Superior temporal gyrus (tissue), 1 donor: Measurements from ENCODE around the gene EIF2D.
A peak's percentile ranks its signal among the peaks of the same experiment; 100 is the strongest.
"Not testable (repeated sequence)": the region's sequence is repeated elsewhere in the genome, so short reads cannot be mapped to it uniquely, and the experiment has no call there.

Source experiments
- DNase-seq: peaks from one replicate; pipeline ENCODE4 v3.0.0-alpha.2; 2016; ENCODE audit errors: extremely low spot score

EIF2D gene

DNA sequence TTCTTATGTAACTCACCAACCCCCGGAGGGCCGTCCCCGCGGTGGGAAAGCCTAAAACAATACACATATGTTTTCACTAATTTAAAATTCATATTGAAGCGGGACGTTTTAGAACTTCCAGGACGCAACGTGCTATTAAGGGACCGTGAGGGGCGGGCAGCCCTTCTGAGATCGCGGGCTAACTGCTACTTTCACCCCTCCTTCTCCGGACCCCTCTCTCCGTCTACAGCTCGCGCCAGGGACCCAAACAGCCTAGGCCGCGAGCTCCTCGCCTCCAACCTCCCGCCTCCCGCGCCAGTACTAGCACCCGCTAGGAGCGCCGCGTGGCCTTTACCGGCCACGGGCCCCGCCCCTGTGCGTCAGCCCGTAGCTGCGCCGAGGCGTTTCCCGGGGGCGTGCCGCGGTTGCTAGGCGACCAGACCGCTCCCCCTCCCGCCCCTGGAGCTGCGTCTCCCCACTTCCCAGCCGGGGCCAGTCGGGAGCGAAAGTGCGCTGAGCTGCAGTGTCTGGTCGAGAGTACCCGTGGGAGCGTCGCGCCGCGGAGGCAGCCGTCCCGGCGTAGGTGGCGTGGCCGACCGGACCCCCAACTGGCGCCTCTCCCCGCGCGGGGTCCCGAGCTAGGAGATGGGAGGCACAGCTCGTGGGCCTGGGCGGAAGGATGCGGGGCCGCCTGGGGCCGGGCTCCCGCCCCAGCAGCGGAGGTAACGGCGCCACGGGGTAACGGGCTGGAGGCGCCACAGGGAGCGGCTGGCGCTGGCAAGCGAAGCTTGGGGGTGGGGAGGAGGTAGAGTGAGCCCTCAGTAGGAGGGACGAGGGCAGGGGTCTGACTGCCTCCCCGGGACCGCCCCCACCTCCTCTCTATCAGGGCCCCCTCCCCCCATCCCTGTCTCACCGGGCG, 23.1 kb upstream of the EIF2D start, which contains the start of gene DYRK3:
Gene DYRK3 (plus strand): TSS at position 457 of the 898 bp plus-strand sequence. CDS start 168 bp downstream, at position 625.
- DNase-seq, result peak; percentile 84

DNA sequence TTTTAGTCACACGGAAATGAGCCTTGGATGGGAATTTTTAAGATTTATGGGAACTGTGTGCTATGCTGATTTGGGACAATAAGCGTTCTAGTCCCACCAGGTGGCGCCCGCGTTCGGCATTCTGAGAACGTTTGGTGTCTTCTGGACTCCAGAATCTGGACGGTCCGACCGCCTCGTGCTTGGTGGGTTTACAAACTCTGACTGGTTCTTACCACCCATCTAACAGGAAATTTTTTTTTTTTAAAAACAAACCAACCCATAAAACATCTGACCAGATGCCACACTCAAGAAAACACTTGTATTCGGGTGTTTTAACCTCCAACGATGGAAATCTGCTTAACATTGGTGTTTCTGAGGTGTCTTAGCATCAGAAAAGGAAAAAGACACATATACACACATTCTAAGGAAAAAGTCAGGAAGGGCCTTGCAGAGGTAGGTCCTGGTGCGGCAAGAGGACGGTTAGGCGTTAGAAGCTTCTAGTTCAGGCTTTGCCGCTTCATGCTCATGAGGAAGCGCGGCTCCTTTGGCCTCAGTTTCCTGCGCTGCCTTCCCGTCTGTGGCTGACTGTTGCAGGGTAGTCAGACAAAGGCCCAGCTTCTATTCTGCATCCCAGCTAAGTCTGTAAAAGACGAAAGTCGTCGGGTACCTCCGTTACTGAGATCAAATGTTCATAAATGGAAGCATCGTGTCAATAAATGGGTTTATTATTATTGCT, 22.3 kb upstream of the EIF2D start:
- DNase-seq, result peak; percentile 98

DNA sequence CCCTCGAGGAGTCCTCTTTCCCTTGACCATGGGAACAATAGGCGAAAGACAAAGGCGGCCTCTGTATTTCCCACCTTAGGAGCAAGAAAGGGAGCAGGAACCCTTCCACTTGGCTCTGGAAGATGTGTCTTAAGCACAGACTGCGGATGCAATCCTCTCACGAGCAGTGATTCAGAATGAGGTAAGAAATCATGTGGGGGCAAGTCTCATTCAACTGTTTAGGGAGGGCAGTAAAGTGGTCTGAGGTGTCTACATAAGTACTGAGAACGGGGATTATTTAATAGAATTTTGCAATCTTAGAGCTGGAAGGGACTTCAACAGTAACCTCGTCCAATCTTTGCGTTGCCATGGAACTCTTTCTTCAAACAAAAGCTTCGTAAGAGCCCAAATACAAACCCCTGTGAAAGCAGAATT, 21.4 kb upstream of the EIF2D start:
- no peak for DNase-seq

DNA sequence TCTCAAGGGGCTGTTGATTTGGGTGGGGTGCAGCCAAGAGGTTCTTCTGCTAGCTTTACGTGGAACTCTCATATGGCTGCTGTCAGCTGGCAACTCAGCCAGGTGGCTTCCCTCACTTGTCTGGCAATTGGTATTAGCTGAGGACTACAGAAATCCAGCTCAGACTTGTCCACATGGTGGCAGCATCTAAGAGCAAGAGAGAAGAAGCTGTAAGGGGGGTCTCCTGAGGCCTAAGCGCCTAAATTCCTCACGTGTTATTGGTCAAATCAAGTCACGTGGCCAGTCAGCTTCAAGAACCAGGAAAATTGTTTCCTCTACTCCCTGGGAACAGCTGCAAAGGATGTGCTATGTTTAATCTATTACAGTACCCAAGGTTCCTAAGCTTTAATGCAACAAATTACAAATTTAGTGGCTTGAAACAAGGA, 18.8 kb upstream of the EIF2D start:
- no peak for DNase-seq

DNA sequence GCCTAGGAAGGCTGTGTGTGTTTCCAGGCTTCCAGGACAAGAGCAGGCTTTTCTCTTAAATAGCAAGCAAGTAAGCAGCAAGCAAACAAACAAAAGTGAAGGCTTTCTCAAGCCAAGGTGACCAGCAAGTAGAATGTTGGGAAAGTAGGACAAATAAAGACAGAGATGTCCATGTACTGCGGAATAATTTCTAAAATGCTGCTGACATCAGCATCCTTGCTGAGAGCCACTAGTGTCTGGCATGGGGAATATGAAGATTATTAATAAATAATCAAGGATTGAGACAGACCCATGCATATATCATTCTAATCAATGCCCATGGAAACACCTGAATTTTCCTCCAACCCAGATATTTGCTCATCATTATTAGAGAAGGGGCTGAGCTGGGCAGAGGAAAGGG, 16.7 kb upstream of the EIF2D start:
- DNase-seq, result no peak

DNA sequence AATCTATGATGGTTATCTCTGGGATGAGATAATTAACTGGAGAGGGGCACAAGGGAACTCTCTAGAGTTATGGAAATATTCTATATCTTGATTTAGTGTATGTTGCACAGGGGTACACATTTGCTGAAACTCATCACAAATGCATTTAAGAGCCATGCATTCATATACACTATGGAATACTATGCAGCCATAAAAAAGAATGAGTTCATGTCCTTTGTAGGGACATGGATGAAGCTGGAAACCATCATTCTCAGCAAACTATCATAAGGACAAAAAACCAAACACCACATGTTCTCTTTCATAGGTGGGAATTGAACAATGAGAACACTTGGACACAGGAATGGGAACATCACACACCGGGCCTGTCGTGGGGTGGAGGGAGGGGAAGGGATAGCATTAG, 14.1 kb upstream of the EIF2D start:
- not testable (repeated sequence) for DNase-seq

DNA sequence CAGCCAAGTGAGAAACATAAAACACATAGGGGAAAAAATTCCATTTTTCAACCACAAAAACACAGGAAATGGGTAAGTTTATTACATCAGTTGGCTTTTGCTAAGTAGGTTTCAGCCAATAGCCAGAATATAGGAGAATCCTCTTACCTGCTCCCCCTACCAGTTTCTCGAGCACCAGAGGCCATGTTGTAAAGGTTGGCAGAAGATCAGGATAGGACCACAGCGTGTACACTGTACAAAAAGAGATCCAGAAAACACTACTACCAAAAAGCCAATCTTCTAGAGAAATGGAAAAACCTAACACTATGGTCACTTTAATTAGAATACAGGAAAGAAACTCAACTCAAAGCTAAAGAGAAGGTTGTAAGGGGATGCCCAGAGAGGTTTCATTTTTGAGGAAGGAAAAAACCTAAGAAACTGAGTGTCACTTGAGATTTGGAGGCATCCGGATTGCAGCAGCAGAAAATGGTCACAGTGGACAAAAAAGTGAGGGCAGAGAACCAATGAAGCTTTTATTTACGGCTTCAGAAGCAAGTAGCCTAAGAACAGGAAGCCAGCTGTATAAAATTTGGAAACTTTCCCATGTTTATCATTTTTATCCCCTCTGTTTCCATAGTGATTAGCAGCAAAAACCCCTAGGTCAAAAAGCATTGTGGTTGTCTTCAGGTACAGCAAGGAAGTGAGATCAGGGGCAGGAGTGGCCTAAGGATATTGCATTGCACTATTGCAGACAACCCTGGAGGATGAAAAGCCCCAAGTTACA, 2.9 kb downstream of the EIF2D start:
- DNase-seq, result no peak

DNA sequence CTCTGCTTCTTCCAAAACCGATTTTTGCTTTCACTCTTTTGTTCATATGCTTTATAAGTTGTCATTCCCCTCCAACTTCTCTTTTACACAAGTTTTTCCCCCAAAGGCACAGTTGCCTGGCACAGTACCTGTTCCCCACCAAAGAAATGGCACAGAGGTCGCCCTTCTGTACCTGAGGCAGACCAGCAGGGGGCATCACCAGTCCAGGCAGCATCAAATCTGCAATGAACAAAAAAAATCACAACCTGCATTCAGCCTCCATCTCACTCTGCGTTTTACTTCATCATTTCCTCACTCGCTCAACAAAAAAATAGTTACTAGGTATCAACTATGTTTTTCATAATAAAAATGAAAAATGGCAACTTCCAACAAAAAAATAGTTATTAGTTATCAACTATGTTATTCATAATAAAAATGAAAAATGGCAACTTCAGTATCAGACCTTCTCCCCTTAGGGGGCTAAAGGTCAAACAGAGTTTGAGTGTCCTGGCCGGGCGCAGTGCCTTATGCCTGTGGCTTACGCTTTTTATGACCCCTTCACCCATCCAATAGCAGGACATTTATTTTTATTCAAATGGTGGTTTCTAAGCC, 4.1 kb downstream of the EIF2D start:
- no peak for DNase-seq

DNA sequence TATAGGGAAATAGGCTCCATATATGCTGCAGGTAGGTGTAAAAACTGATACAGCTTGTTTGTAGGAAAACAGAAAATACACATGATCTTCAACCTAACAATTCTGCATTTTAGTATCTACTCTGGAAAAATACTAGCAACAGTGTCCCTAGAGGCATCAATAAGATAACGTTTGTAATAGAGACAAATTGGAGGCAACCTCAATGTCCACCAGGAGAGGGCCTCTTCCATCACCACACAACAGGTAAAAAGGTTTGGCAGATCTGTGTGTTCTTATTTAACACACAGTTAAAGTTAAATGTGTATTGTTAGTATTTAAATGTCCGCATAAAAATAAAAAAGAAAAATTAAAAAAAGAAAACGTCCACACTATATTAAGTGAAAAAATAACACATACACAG, 5.4 kb downstream of the EIF2D start:
- DNase-seq, result no peak

DNA sequence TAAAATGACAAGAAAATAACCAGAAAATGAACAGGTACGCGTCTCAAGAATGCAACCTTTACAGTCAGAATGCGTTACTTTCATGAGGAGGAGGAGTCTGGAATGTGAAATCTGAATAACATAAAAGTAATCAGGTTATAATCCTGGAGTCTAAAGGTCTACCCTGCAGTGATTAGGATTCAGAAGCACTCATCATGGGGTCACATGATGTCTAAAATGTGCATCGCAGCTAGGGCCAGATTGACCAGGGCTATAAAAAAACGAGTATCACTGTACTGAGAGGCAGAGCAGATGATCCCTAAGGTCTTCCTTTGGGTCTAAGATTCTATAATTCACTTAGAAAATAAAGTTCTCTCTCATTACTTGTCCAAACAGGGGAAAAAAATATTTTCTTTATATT, 7.4 kb downstream of the EIF2D start:
- DNase-seq, result no peak

DNA sequence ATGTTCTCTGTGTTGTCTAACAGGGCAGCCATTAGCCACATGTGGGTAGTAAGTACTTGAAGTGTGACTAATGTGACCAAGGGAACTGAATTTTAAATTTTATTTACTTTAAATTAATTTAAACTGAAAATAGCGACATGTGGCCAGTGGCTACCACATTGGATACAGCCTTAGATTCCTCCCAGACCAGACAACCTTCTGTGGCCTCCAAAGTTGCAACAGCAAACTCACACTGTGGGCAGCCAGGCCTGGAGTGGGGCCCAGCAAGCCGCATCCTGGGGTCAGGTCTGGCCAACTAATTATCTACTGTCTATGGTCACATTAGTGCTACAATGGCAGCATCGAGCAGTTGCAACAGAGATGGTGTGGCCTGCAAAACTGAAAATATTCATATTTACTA, 11.7 kb downstream of the EIF2D start:
- DNase-seq, result no peak

DNA sequence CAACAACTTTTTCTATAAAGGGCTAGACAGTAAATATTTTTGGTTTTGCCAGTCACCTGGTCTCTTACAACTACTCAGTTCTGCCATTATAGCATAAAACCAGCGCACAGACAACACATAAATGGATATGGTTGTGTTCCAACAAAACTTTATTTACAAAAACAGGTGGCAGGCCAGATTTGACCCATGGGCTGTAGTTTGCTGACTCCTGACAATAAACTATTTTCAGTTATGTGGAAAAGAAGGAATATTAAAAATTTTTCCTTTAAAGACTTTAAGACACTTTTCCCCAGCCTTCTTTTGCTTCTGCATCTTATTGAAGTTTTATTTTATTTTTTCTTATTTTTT, 16.0 kb downstream of the EIF2D start:
- DNase-seq, result no peak

DNA sequence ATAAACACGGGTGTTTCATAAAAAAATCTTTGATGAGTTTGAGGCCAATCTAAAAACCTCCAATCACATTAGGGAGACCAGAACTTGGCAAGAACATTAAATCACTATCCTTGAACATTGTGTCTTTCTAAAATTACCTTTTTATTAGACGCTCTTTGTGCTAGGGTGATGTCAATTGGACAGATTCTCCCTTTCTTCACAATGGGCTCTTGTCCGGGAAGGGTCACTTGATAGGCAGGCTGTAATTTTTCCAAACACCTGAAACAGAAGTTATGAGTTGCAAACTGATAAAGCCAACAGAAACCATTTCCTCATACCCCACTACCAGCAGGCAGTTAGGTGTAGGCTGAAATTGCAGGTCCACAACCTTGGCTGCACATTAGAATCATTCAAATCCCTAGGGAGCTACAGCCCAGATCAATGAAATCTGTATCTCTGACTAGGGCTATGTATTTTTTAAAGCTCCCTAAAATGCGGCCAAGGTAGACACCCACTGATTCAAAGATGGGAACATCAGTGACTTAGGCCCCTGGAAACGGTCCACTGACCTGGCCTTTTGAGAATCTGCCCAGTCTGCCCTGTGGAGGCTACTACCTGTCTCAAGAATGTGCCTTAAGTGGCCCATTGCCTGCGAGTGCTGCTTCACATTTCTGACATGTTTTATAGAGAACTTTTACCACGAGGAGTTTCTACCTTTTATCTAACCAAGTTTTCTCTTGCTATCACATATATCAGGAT, 16.5 kb downstream of the EIF2D start:
- DNase-seq, result no peak

DNA sequence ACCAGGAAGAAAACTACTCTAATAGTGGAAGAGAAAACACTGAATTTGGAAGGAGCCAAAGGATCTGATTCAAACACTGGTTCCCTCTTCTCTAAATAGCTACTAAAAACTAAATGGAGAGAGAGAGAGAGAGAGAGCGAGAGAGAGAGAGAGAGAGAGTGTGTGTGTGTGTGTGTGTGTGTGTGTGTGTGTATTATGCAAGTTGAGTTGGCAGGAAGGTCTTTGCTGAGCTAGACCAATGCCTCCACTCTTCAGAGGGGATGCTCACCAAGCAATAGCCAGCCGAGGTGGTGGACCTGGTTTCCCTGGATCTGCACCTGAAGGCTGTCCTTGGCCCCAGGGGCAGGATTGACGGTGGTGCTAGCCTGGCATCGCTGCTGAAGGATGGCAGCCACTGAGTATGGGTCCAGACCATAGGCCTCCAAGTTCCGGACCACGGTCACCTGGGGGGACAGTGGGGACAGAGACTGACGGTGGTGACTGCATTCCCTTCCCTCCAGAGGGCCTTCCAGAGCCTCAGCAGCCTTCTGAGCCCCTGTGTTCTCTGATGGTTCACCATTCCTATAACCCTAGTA, 18.8 kb downstream of the EIF2D start:
- no peak for DNase-seq

DNA sequence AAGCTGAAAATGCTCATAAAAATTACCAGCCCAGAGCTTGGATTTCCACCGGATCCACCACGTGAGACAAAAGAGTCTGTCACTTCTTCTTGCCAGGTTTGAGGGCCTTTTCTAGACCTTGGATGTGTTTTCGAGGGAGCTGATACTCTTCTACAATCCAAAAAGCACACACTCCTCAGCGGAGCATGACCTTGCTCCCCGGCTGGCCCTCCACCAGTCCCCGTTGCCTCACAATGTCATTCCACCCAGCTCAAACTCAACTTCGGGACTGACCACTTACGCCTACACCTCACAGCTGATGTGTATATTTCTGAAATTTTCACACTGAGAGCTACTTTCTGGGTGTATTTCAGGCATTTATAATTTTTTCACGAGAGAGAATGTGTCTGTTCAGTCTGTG, 20.6 kb downstream of the EIF2D start:
- DNase-seq, result no peak

DNA sequence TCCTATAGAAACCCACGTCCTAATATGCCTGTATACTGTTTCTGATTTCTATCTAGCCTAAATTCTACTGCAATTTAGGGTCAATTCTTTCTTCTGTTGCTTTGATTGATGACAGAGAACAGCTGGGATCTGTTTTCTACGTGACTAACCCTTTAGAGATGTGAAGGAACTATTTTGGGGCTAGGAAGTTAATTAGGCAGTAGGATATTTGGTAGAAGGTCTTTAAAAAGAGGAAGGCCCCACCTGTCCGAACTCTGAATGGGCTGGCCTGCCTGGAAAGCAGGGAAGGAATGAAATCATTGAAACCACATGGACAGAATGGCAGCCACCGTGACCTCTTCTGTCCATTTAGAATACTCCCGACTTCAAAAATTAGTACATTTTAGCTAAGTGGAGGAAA, 21.0 kb downstream of the EIF2D start:
- DNase-seq, result no peak

DNA sequence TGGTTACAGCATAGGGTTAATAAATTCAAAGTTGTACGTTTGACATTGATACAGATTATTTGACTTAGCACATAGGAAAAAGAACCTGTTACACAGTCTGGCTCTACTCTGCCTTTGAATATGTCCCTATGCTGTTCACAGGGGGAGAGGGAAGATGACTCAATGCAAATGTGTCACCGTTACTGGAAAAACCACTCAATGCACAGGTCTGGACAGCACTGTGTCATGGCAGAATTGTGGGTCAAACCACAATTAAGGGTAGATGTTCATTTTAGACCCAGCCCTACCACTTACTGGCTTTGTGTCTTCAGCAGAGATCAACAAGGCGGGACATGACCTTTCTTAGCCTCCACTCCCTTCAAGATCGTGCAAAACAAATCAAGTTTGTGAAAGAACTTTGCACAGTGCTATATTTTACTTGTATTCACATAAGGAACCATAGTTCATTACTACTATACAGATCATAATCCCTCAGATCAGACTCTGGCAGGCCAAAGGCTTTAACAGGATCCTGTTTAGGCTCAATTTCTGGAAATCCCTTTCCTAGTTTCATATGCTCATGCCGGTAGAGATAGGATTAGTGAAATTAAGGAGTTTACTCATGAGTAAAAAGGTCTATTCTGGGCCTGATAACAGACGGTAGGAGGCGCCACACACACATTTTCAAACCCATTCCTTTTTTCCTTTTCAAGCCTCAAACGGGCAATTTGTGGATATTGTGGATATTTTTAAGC, 22.1 kb downstream of the EIF2D start:
- no peak for DNase-seq

DNA sequence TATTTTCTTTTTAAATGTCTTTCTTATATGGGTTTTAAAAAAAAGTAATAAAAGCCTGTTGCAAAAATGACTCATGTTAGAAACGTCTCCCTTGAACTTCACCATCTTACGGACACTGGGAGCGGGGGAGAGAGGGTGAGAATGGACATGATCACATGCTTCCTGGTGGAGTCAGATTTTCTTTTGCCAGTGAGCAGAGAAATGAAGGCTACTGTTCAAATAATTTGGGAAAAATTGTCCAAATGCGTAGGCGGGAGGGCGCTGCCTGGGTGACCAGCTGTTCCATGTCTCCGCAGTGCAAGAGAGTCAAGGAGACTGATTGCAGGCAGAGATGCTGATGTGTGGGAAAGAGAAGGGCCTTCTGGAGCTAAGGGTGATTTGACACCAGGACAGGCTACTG, 23.1 kb downstream of the EIF2D start:
- no peak for DNase-seq

DNA sequence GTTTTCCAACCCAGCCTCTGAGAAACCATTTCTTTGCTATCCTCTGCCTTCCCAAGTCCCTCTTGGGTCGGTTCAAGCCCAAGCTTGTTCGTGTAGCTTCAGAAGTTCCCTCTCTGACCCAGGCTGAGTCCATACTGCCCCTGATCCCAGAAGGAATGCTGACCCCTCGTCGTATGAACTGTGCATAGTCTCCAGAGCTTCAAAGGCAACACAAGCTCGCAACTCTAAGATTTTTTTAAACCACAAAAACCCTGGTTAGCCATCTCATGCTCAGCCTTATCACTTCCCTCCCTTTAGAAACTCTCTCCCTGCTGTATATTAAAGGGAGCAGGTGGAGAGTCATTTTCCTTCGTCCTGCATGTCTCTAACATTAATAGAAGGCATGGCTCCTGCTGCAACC, 23.8 kb downstream of the EIF2D start:
- no peak for DNase-seq

DNA sequence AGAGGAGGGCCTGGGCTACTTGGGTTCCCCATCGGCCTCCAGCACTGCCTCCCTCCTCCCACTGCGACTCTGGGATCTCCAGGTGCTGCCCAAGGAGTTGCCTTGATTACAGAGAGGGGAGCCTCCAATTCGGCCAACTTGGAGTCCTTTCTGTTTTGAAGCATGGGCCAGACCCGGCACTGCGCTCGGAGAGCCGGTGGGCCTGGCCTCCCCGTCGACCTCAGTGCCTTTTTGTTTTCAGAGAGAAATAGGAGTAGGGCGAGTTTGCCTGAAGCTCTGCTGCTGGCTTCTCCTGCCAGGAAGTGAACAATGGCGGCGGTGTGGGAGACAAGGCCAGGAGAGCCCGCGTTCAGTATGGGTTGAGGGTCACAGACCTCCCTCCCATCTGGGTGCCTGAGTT, 24.4 kb downstream of the EIF2D start:
- no peak for DNase-seq
